GM21390 (cell line): ENCODE results near the gene CCDC85C.
A peak's percentile ranks its signal among the peaks of the same experiment; 100 is the strongest.

Experiments used
- ATAC-seq: cut with Tn5 transposase; IDR thresholded peaks from one replicate; pipeline ENCODE4 v1.9.1; 2021; ENCODE audit not compliant: unreplicated experiment

The CCDC85C gene

DNA sequence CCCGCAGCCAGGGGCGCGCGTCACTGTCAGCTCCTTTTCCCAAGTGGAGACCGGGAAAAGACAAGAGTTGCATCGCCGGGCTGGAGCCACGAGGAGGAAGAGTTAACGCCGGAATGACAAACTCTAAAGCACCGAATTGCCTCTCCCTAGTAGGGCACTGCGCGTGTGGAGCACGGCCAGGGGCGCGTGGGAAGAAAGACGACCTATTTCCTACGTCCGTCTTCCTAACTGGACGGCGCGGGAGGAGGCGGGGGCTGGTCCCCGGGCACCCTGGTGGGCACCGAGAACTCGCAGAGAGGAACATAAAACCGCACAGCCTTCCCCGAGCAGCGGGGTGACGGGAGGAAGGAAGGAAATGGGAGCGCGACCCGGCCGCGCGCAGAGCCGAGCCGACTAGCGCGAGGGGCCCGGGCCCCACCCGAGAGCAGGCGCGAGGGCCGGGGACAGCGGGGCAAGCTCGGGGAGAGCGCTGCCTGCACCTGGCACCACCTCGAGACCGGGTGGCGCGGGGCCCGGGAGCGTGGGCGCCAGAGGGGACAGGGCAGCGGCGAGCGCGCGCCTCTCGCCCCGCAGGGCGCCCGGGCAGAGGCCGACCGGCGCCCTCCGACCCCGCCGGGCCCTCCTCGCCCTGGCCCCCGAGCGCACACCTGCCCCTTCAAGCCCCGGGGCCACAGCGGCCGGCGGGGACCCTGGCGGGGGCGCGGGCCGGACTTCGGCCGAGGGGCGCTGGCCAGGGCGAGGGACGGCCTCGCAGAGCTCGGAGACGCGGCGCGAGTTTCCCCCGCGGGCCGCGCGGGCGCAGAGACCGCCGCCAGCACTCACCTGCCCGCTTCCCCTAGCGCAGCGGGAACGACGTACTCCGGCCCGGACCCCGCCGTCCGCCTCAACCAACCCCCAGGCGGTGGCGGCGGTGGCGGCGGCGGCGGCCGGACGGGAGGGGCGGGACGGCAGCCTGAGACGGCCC lies 123.8 kb downstream of the CCDC85C start, which contains the start of gene SETD3:
Gene SETD3 (minus strand): TSS at position 954 of the 964 bp plus-strand sequence. CDS start 15,054 bp downstream, outside the sequence.
- ATAC-seq, result peak; percentile 12

DNA sequence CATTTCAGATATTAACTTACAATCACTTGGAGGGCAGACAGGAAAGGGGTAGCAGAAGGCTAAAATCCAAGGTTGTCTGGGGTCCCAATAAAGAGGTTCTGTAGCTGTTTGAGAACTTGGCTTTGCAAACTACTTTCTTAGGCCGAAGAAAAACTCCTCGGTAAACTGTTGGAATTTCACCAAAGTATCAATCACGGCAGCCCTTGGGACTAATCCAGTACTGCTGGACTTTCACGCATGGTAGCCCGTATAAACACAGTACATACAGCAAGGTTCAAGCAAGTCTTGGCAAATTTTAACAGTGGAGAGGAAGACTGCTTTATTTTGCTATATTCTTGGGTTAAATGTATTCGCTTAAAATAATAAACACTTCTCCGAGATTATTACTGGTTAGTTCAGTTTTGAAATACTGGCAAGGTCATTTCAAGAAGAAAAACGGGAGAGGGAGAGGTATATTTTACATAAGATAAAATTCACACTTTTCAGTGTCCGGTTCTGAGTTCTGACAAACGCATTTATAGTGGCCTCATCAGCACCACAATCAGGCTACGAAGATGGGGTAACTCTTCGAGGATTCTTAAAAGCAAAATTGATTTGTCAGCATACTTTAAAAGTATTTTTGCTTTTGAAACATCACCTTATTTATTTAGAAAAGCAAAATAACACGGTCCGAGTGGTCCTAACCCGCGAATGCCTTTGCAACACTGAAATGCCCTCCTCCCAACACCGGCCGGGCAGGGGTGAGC lies 124.7 kb downstream of the CCDC85C start:
- ATAC-seq, result no peak

DNA sequence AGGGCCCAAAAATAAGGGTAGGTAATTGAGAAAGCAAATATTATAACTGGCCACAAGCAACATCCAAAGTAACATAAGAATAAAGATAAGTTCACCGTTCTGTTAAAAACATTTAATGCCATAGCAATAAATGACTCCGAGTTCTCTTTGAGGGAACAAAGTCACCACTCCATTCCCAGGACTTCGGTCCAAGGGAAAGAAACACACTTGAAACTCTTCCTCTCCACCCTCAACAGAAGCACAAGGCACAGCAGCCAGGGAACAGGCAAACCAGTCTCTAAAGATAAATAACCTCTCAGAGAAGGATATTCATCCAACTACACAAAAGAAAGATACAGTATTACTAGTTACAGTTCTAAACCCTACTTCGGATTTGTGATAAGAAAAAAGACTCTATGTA lies 125.9 kb downstream of the CCDC85C start:
- no peak for ATAC-seq

DNA sequence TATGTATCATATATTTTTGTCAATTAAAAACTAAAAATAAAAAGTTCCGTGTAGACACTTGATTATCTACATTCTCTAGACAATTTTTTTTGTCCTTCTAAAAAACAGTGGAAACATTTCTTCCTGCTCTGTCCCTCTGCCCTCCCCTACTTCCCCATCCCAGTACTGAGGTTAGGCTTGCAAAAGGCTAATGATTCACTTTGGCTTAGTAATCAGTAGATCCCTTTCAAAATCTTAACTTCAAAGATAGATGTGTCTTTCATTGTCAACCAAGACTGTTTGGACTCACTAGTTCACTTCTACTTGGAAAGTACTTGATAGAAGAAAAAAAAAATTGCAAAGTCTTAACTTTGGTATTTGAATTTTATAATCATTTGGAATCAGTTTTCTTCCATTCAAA lies 127.1 kb downstream of the CCDC85C start:
- ATAC-seq, result no peak

DNA sequence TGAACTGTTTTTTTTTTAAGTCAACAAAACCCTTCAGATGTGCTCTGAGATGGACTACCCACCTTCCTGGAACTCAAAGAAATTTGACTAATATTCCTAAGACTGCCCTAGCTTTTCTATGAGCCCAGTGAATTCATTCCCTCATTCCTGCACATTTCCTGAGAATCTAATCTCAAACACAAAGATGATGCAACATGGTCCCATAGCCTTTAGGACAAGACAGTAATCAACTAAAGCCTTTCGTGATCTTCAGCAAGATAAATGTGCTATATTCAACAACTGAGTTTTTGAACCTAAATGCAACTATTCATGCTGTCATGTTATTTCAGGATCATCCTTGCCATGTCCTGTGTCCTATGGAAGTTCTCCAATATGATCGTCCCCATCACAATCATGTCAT lies 128.3 kb downstream of the CCDC85C start:
- ATAC-seq, result no peak

DNA sequence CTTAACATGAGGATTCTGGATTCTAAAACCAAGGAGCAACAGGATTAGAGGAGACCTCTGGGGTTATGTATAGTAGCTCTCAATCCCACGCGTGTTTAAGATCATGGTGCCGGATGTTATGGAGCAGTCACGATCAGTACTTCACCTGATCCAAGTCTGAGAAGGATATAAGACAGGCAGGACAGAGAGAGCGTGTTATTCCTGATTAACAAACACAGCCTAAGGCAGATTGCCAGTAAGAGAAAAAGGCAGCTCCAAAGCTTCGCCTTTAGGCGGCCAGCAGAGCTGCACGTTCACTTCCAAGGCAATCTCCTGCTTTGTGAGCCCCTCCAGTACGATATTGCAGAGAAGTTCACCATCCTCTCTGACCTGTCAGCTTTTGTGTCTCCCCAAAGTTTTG lies 128.8 kb downstream of the CCDC85C start:
- ATAC-seq, result no peak

DNA sequence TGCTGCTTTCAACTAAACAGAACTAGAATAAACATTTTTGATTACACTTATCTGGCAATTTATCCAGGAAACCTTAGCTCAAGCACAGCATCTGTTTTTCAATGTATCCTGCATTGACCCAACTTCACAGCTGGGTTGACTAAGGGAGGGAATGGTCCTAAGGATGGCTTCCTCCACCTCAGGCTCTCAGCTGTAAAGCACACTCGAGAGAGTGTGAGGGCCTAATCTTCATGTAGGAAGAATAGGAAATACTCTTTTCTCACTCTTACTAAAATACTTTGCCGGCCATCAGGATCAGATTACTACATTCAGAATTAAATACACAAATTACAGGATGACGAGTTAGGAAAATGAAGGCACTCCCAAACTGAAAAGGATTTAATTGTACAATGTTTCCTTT lies 130.5 kb downstream of the CCDC85C start:
- no peak for ATAC-seq

DNA sequence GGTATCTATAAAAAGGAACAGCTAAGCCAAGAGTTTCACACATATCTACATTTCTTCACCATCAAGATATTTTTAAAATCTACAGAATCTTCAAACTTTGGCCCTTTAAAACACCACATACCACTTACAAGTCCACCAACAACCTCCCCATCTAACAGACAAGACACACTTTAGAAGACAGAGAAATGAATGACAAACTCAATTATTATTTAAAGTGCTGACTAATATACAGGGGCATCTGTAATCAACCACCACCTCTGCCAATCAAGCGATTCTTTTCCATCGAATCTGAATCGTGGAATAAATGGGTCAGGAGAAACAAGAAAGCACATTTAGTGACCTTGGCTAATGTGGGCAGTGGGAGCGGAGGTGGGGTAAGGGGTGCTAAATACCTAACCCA lies 131.1 kb downstream of the CCDC85C start:
- ATAC-seq, result no peak

DNA sequence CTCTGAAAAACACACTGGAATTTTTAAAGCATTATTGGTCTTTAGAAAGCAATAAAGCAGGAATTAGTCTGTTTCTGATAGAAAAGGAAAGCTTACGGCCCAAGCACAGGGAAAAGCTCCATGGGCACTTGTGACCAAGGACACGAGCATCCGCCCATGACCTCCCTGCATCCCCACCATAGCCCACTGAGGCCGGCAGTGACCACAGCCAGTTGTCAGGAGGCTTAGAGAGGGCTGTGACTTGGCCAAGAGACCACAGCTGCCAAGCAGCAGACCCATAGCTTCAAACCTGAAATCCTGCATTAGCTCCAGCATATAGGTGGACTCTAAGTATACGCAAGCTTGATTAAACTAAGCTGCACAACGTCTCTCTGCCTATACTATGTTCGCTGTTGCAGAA lies 132.3 kb downstream of the CCDC85C start:
- no peak for ATAC-seq

DNA sequence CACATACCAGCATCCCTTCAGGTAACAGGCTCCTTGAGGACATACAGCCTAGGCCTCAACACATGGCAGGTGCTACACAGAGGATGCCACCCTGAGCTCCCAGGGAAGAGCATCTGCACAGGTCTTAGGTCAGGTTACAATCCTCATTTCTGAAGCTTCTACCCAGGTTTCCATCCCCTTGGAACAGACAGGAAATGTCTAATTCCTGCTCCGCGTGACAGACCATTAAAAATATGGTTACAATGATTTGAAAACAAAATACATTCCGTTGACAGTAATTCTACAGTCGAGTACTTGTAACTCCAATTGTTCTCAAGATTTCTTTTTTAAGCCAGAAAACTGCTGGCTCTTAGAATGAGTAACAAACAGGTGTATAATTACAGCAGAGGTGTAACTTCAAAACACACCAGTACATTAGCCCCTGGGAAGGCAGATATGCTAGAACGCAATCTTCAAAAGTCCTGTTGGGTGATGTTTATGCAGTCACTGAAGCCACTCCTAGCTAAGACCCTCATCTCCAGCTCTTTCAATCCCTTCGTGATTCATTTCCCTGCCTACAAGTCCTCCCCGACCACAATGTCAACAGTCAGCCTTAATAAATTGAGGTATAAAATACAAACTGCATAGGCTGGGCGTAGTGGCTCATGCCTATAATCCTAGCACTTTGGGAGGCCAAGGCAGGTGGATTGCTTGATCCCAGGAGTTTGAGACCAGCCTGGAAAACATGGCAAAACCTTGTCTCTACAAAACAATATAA lies 135.0 kb downstream of the CCDC85C start:
- no peak for ATAC-seq

DNA sequence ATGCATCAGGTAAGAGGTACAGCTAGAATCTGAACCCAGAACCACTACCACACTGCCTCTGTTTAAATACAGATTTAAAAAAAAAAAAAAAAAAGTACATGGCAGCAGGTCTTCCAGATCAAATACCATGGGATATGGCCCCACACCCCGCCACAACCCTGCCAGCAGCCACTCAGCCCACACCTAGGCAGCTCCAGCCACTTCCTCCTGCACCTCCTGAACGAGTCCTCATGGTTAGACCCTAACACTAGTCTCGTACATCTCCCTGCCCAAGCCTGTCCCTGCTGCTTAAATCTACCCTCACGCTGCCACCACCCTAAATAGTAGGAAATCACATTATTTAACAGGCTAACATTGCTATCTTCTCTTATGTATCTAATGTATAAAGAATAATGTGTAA lies 135.9 kb downstream of the CCDC85C start:
- no peak for ATAC-seq

DNA sequence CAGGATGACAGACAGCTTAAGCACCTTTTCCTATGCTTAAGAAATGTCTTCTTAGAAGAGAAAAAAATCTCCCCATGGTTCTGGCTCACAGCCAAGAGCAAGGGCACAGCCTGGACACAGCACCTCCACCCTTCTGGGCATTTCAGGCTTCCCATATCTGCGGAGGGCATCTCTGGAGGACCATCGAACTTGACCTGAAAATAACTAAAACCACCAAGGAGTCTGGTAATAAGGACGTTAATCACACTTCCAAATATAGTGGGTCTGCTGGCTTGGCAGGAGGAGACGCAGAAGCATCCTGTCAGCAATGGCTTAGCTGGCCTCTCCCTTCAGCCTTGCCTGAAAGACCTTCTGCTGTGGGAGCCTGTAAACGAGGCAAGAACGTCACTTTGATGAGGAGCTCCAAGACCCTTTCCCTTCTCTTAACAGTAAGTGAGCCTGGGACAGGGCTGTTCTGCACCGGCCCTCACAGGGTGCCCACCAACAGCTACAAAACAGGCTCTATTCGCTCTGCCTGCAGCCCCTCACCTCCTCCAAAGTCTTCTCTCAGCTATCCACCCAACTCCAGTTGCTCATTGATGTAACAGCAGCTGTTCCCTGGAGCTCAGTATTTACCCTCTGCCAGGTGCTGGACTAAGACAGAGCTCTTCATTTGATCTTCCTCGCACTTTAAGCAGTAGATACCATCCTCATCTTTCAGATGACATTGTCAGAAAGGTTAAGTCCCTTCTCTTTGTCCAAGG lies 136.5 kb downstream of the CCDC85C start:
- ATAC-seq, result no peak

DNA sequence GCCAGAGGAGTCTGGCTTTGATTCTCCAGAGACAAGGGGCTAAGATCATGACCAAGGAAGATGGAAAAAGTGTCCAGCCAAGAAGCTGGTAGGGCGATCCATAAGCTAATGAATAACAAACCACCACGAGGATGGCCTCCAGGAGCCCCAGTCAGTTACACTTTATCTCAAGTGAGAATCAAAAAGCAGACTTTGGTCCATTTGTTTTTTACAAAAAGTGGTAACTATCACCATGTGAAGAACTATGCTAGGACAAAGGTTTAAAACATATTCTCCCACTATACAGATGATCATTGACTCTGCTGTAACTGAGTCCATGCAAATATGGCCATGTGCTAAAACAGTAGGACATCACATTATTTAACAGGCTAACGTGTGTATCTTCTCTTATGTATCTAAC lies 137.2 kb downstream of the CCDC85C start:
- ATAC-seq, result no peak

DNA sequence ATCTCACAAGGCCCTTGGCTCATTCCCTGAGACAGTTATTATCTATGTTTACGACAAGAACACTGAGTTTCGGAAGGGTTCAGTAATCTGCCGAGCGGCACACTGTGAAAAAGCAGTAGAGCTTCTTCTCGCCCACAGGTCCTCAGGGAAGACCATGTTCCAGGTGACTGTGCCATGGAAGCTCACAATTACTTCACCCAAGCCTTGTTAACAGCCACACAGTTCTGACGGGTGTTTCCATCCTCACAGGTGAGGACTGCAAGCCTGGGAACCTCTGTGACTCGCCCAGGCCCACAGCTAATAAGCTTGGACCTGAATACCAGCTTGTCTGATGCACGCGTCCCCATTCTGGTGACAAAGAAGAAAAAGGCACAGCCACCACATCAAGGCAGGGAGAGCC lies 138.7 kb downstream of the CCDC85C start:
- ATAC-seq, result no peak

DNA sequence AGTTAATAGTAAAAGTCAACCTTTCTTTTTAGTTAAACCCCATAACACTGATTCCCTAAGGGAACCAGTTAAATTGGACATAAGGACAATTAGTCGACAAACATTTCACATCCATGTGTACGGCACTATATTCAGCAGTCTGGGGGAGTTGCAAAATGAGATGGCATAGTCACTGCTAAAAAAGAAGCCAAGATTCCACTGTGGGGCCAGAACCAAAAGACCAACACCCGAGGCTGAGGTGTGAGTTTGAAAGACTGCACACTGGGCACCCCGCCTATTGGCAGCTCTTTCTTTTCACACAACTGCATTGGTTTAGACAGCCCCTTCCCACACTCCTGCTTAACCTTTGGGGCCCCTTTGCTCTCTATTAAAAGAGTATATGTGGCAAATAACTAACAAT lies 140.0 kb downstream of the CCDC85C start:
- no peak for ATAC-seq

DNA sequence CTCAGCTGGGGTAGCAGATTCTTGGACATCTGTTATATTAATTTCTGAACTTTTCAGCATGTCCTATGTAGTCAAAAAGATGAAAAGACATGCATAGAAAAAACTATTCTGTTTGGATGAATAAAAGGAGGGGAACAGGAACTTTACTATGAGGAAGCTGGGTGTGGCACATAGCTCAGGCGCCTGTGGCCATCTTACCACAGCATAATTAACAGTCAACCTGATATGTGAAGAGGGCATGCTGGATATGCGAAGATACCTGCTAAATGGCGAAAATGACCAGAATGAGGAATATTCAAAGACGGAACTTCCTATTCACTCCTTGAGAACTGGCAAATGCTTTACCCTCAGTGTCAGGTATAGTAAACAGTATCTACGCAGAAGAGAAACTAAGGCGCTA lies 141.8 kb downstream of the CCDC85C start:
- no peak for ATAC-seq

DNA sequence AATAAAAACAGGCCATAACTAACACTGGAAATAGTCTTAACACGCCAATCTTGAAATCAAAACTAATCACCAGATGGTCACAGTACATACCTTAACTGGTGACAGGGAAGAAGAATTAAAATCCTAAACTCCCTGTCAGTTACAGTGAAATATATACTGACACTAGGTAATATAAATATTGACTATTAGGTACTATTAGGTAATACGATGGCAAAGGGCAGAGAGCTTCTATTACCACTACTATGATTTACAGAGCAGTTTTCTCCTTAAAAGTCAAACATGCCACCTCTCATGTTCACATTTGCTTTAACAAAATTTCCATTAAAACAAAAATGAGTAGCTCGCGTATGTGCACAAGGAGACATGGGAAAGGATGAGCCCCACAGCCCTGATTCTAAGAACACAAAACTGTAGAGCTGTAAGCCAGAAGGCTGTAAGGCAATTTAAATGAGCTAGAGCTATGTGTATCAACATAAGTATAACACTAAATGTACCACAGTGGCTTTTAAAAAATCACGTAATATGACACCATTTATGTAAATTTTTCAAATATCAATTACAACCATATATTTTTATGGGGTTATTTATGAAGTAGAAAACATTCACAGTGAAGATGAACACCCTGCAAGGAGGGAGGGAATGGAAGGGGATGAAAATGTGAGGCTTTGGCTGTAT lies 142.5 kb downstream of the CCDC85C start:
- no peak for ATAC-seq

DNA sequence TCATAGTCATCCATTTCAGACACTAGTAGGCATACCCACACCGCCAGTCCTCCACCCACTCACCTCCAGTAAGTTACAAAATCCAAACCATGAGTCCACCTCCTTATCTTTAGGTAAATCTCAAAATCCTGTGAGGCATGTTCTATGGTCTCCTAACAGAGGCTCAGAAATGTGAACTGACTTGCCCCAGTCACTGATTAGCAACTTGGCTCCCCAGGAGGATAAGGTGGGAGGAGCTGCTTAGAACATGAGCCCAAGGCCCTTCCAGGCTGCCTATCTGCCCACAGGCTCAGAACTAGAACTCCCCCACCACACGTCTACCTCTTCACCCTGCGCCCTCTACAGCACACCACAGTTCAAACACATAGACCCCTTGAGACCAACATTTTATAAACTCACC lies 143.2 kb downstream of the CCDC85C start:
- no peak for ATAC-seq

DNA sequence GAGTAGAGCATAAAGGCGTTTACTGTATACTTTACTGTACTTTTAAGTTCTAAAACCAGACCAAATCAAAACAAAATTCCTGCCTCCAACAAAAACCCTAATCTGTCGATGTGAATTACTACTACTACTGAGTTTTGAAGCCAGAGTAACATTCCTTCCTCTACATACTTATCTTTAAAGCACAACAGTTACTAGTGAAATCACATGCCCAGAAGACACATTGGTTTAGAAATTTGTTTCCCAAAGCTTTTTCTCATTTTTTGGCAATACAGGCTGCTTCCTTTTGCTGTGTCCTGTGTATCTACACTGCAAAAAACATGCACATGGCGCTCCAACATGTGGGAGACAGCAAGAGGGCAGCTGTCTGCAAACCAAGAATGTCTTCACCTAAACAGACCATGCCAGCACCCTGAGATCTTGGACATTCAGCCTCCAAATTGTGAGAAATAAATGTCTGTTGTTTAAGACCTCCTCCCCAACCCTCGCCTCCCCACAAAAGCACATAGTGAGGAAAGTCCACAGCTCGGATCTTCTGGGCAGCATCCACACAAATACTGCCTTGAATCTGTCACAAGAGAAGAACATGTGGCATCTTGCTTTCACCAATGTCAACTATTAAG lies 144.4 kb downstream of the CCDC85C start:
- ATAC-seq, result no peak

DNA sequence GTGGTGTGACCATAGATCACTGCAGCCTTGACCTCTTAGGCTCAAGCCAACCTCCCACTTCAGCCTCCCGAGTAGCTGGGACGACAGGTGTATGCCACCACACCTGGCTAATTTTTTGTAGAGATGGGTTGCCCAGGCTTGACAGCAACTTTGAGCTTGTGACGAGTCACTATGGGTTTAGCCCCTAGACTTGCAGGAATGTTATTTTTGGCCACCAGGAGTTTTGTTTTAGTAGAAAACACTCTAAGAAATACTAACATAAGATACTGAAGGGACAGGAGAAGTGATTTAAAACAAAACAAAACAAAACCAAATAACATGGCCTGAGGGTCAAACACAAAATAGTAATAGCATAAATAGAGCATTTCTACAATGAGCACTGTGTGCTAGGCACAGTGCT lies 149.8 kb downstream of the CCDC85C start:
- ATAC-seq, result no peak
